ENCODE measurements around the gene HSPA9.
A peak's percentile ranks its signal among the peaks of the same experiment; 100 is the strongest.

The HSPA9 gene

DNA sequence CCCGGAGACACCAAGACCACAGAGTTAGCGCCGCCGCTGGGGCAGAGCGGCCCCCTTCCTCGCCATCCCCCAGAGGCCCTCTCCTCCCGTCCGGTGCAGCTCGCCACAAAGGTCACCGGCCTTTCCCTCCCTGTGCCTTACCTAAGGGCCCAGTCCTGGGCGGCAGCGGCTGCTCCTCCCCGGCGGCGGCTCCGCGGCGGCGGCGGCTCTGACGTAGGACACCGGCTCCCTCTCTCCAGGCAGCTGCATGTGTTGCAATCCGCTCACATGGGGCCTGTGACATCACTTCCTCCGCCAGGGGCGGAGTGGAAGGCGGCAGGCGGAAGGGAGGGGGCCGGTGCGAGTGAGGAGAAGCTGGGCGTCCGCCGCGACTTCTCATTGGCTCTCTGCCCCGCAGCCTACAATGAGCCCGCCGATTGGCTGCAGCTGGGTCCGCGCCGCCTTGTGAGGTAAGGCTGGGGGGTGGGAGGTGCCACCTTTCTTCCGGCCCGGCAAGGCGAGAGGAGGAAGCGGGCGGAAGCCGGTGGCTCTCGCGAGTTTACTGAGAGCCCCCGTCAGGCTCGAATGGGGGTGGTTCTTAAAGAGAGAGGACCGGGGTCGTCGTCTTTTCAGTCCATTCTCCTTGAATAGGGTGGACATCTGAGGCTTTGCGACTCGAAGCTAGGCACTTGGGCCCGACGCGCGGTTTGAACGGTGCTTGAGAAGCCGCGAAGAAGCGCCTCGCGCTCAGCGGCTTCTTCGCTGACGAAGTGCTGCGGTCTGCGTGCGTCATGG is 32.1 kb downstream of the HSPA9 start, which contains the start of gene ETF1:
TSS of gene ETF1 (minus strand) at position 281 of the 774 bp plus-strand sequence. CDS start 318 bp downstream, outside the sequence.
- H3K4me3 ChIP-seq (ENCODE audit: low read depth, low read length) = peak within 1 kb of the TSS; percentile 97
- peak; percentile 100 for DNase-seq (ENCODE audit: low read depth, low spot score)
- in situ Hi-C loops (cut with HindIII; ENCODE audit: low sequenced_read_pairs) = no loop called here
- TF ChIP-seq, protein P1, sequence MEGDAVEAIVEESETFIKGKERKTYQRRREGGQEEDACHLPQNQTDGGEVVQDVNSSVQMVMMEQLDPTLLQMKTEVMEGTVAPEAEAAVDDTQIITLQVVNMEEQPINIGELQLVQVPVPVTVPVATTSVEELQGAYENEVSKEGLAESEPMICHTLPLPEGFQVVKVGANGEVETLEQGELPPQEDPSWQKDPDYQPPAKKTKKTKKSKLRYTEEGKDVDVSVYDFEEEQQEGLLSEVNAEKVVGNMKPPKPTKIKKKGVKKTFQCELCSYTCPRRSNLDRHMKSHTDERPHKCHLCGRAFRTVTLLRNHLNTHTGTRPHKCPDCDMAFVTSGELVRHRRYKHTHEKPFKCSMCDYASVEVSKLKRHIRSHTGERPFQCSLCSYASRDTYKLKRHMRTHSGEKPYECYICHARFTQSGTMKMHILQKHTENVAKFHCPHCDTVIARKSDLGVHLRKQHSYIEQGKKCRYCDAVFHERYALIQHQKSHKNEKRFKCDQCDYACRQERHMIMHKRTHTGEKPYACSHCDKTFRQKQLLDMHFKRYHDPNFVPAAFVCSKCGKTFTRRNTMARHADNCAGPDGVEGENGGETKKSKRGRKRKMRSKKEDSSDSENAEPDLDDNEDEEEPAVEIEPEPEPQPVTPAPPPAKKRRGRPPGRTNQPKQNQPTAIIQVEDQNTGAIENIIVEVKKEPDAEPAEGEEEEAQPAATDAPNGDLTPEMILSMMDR (IDR thresholded peaks at IDR 0.05; ENCODE audit: low read depth, low read length) = no peak

DNA sequence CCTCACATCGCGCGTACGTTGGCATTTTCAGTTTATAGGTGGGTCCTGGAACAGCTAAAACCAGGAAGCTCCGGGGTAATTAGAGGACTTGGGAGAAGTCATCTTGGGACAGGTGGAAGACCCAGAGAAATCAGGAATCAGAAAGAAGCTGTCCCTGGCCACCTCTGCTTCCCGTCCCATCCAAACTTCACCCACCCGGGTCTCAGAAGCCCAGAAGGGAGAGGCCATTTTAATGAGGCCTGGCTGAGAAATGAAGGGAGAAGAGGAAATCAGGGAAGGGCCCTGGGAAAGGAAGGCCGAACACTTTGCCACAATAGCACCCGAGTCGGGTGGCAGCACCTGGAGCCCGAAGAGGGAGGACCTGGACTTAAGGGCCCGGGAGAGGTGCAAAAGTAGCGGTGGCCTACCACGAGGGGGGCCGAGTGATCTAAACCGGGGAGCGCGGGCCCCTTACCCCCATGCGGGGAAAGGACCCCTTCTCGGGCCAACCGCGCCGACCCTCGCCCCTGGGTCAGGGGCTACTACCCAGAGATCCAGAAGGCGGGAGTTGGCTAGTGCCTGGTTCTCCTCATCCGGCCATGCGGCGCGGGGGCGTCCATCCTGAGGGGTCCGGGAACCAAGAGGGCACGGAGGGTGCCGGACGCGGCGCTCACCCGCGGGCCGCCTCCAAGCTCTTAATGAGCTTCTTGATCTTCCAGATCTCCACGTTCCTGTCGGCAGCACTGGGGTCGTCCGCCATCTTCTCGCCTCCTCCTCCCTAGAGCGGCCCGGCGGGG is 32.8 kb downstream of the HSPA9 start:
- DNase-seq (ENCODE audit: low read depth, low spot score) = no peak
- H3K4me3 ChIP-seq (ENCODE audit: low read depth, low read length) = peak overlapping the region; percentile 97
- TF ChIP-seq, protein P1 (IDR thresholded peaks at IDR 0.05; ENCODE audit: low read depth, low read length) = no peak
- in situ Hi-C loops (cut with HindIII; ENCODE audit: low sequenced_read_pairs) = no loop called here

DNA sequence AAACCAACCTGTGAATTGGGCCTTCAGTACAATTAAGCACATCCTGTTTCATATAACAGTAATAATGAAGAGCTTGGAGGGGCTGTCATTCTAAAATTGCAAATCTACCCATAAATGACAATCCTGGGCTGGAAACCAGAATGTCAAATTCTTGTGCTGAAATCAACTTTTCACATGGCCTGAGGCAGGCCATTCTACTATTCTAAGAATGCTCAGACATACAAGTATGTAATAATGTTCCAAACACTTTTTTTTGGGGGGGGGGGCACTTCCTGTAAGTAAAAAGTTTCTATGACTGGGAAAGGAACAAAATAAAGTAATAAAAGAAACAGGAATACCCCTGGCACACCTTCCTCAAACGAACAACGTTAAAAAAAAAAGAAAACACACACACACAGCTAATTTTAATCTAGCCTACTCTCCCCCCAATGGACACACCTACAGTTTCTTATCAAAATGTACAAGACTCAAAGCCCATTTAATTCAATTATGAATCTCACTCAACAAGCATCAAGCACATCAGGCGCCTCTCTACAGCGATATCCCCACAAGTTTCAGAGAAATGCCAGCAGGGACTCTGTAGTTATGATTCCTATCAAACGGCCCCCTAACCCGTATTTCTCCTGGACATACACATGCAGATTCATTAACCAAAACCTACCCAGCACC is 33.6 kb downstream of the HSPA9 start:
- peak overlapping the region; percentile 97 for H3K4me3 ChIP-seq (ENCODE audit: low read depth, low read length)
- DNase-seq (ENCODE audit: low read depth, low spot score) = no peak
- TF ChIP-seq, protein P1 (IDR thresholded peaks at IDR 0.05; ENCODE audit: low read depth, low read length) = no peak
- in situ Hi-C loops (cut with HindIII; ENCODE audit: low sequenced_read_pairs) = no loop called here

DNA sequence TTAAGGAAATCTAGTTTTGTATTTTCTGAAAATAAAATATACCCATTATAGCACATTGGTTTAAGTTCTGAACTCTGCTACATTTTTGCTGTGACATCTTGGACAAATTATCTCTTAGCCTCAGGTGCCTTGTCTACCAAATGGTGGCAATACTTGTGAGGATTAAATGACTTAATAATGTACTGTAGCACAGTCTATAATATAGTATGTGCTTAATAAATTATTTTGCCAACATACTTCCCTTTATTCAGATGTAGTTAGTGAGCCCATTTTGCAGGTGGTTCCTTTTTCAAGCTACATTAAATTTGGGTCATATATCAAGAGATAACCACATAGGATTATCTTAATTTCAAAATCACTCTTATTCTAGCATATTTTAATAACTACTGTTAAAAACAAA is 35.4 kb downstream of the HSPA9 start:
- H3K4me3 ChIP-seq (ENCODE audit: low read depth, low read length) = no peak overlapping the region
- in situ Hi-C loops (cut with HindIII; ENCODE audit: low sequenced_read_pairs) = no loop called here
- TF ChIP-seq, protein P1 (IDR thresholded peaks at IDR 0.05; ENCODE audit: low read depth, low read length) = no peak
- DNase-seq (ENCODE audit: low read depth, low spot score) = no peak

DNA sequence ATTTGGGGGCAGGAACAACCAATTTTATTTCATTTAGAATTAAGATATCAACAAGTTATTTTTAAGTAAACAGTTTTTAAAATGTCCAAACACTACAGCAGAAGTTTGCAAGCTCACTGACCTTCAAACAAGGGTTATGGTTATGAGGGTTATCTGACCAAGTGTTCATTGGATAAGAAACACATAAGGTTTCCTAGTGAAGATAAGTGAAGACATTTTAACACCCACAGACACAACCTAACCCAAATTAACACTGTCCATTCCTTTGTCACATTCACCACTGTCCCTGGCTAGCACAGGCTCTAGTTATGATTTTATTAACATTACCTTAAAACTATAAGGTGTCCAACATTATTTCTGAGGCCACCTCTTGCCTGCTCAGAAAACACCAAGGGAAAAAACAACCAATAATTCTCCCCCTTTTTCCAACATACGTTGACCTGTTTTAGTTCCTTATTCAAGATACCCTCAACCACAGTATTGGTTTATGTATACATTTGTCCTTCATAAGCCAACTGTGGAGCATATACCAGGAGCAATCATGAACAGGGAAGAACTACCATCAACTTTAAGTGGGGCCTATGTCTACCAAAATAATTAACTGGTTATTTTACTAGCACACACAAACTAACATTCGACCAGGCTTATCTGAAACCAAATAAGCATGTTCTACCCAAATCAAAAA is 36.1 kb downstream of the HSPA9 start:
- no peak overlapping the region for H3K4me3 ChIP-seq (ENCODE audit: low read depth, low read length)
- TF ChIP-seq, protein P1 (IDR thresholded peaks at IDR 0.05; ENCODE audit: low read depth, low read length) = no peak
- in situ Hi-C loops (cut with HindIII; ENCODE audit: low sequenced_read_pairs) = no loop called here
- no peak for DNase-seq (ENCODE audit: low read depth, low spot score)
